ENCODE measurements around the gene KCNJ16.

The KCNJ16 gene

DNA sequence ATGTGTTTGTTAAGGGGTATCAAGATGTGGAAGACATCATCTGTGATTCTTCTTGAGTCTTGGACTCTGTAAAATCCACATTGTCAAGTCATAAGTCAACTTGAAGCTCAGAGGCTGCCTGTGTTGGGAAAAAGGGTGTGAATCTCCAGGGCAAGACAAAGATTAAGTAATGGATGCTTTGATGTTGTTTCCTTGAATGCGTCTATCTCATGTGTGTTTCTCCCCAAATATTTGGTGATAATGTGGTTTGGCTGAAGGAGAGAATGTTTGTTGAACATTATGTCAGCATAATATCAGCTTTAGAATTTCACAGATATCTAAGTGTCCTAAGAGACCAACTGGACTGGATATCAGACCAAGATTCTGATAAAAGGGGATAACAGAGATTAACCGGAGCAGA is 24.1 kb upstream of the KCNJ16 start:
- TF ChIP-seq, protein P1, sequence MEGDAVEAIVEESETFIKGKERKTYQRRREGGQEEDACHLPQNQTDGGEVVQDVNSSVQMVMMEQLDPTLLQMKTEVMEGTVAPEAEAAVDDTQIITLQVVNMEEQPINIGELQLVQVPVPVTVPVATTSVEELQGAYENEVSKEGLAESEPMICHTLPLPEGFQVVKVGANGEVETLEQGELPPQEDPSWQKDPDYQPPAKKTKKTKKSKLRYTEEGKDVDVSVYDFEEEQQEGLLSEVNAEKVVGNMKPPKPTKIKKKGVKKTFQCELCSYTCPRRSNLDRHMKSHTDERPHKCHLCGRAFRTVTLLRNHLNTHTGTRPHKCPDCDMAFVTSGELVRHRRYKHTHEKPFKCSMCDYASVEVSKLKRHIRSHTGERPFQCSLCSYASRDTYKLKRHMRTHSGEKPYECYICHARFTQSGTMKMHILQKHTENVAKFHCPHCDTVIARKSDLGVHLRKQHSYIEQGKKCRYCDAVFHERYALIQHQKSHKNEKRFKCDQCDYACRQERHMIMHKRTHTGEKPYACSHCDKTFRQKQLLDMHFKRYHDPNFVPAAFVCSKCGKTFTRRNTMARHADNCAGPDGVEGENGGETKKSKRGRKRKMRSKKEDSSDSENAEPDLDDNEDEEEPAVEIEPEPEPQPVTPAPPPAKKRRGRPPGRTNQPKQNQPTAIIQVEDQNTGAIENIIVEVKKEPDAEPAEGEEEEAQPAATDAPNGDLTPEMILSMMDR (IDR thresholded peaks at IDR 0.05; ENCODE audit: low read depth, low read length): no peak

DNA sequence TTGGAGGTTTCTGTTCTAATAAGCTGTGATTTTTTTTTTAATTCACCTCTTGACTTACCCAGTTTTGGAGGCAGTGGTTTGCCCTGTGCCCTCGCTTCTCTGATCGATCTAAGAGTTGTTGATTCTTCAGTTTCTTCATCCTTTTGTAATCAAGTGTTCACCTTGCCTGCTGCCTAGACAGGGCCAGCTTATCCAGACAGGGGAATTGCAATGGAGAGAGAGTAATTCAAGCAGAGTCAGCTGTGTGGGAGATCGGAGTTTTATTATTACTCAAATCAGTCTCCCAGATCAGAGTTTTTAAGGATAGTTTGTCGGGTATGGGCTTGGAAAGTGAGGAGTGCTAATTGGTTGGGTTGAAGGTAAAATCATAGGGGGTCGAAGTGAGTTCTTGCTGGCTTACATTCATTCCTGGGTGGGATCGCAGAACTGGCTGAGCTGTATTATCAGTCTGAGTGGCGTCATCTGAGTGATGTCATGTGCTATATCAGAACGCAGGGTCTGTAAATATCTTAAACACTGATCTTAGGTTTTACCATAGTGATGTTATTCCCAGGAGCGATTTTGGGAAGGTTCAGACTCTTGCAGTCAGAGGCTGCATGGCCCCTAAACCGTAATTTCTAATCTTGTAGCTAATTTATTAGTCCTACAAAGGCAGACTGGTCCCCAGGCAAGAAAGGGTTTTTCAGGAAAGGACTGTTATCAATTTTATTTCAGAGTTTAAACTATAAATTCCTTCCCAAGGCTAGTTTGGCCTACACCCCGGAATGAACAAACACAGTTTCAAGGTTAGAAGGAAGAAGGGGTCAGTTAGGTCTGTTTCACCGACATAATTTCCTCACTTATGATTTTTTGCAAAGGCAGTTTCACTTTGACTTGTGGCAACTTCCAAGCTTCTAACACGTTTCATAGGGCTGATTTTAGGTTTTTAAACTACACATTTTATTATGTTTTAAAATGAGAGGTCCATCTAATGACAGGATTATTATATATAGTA is 21.5 kb upstream of the KCNJ16 start:
- TF ChIP-seq, protein P1 (IDR thresholded peaks at IDR 0.05; ENCODE audit: low read depth, low read length): no peak
- H3K4me3 ChIP-seq (ENCODE audit: low read depth, low read length): no peak overlapping the region

More for the DNA sequence above, 24.1 kb upstream of the KCNJ16 start:
- no peak overlapping the region for H3K4me3 ChIP-seq (ENCODE audit: low read depth, low read length)

DNA sequence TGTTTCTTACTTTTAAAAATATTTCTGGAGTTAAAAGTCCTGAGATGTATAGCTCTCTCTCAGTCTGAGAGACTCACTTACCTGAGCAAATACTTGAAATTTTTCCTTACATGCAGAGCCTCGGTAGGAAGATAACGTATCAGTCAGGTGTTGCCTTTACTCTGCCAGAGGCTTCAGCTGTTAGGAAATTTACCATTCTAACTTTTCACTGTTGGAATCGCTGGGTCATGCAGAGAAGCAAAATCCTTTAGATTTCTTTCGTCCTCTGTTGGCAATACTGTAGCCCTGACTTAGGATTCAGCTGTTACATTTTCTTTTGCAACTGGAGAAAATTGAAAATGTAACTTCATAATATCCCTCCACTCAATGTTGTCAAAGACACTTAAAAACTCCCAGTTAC is 20.0 kb upstream of the KCNJ16 start:
- TF ChIP-seq, protein P1 (IDR thresholded peaks at IDR 0.05; ENCODE audit: low read depth, low read length): no peak
- no peak overlapping the region for H3K4me3 ChIP-seq (ENCODE audit: low read depth, low read length)

DNA sequence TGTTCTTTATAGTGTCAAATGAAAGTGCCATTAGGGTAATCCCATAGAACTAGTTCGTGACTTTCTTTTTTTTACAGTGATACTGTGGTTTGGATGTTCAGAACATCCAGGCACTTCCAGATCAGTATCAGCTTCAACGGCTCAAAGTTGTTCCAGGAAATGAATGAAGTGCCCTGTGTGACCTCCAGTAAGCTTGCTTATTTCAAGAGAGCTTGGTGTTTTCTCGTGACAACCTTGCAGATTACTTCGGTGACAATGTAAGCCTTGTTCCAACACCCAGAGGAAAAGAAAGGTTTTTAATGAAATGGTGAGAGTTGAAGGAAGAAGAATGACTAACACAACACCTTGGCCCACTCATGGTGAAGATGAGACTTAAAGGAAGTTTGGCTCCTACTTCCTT is 16.0 kb upstream of the KCNJ16 start:
- H3K4me3 ChIP-seq (ENCODE audit: low read depth, low read length): no peak overlapping the region
- TF ChIP-seq, protein P1 (IDR thresholded peaks at IDR 0.05; ENCODE audit: low read depth, low read length): no peak

DNA sequence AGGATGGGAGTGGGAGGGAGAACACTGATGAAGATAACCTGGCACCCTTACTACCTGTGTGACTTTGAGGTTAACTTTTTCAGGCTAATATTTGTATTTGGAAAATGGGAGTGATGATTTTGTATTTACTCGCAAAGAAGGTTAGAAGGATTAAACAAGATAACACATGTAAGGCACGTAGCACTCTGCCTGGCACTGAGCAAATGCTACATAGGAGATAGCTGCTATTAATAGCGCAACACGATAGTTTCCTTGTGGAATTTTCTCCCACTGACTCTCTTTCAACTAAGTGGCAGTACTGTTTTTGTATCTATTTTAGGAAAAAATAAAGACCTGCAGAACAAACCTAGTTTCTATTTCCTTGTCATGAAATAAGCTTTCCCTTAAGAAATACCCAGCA is 15.4 kb upstream of the KCNJ16 start:
- TF ChIP-seq, protein P1 (IDR thresholded peaks at IDR 0.05; ENCODE audit: low read depth, low read length): no peak
- H3K4me3 ChIP-seq (ENCODE audit: low read depth, low read length): no peak overlapping the region

DNA sequence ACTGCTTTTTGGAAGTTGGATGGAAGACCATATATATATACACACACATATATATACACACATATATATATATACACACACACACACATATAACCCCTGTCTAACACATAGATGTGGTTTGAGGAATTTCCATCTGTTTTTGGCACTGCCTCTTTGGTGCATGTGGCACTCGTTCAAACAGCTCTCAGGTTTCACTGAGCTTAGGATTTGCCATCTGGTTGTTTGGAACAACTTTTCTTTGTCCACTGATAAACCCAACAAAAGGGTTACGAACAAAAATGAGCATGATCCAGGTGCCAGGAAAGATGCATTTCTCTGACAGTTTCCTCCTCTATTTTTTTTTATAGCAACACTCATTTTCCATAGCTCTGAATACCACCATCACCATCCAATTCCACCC is 14.6 kb upstream of the KCNJ16 start:
- TF ChIP-seq, protein P1 (IDR thresholded peaks at IDR 0.05; ENCODE audit: low read depth, low read length): no peak
- no peak overlapping the region for H3K4me3 ChIP-seq (ENCODE audit: low read depth, low read length)

DNA sequence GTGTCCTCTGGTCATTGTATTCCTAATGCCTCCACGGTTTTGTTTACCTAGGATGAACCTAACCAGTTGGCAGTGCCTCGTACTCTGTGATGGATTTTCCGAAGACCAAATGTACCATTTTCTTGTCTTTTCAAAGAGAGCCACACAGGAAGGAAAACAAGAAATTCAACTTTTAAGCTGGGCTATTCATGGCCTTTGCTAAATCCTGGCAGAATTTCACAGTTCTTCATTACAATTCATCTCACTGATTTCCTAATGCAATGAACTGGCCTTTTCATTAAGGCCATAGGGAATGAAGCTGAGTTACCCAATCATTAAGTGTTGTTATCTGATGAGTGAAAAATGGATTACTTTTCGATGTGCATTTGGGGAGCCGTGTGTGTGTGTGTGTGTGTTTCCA is 7.9 kb upstream of the KCNJ16 start:
- TF ChIP-seq, protein P1 (IDR thresholded peaks at IDR 0.05; ENCODE audit: low read depth, low read length): no peak
- no peak overlapping the region for H3K4me3 ChIP-seq (ENCODE audit: low read depth, low read length)

All from WI38 (cell line).